Measurements from ENCODE around the gene HBEGF.
"Not testable (repeated sequence)": the region's sequence is repeated elsewhere in the genome, so short reads cannot be mapped to it uniquely, and the experiment has no call there.

Gene HBEGF

GRCh38 chr5:140360681-140361479 is 14.5 kb upstream of the HBEGF start:
- DNase-seq (ENCODE audit: low spot score): no peak

GRCh38 chr5:140360101-140360500 is 13.7 kb upstream of the HBEGF start, which contains the start of gene SLC4A9:
Gene SLC4A9, plus strand, starts transcription at chr5:140360194. Its CDS starts 43 bp downstream, at chr5:140360237.
- no peak for DNase-seq (ENCODE audit: low spot score)

- no peak for DNase-seq (ENCODE audit: low spot score)
Measured at GRCh38 chr5:140358738-140359310, 12.4 kb upstream of the HBEGF start.

- peak; percentile 96 for DNase-seq (ENCODE audit: low spot score)
Measured at GRCh38 chr5:140357726-140358093, 11.3 kb upstream of the HBEGF start.

GRCh38 chr5:140356853-140357725 is 10.7 kb upstream of the HBEGF start:
- no peak for DNase-seq (ENCODE audit: low spot score)

- no peak for DNase-seq (ENCODE audit: low spot score)
Measured at GRCh38 chr5:140355546-140355945, 9.1 kb upstream of the HBEGF start.

GRCh38 chr5:140351609-140352334 is 5.4 kb upstream of the HBEGF start:
- peak; percentile 92 for DNase-seq (ENCODE audit: low spot score)

GRCh38 chr5:140349244-140349643 is 2.8 kb upstream of the HBEGF start:
- DNase-seq (ENCODE audit: low spot score): no peak

GRCh38 chr5:140348104-140348503 is 1.7 kb upstream of the HBEGF start:
- DNase-seq (ENCODE audit: low spot score): no peak

GRCh38 chr5:140347360-140347759 is 957 bp upstream of the HBEGF start:
- DNase-seq (ENCODE audit: low spot score): no peak

- DNase-seq (ENCODE audit: low spot score): peak; percentile 58
Measured at GRCh38 chr5:140345919-140346347, 470 bp downstream of the HBEGF start.

GRCh38 chr5:140344683-140345423 is 1.6 kb downstream of the HBEGF start:
- no peak for DNase-seq (ENCODE audit: low spot score)

GRCh38 chr5:140343849-140344248 is 2.6 kb downstream of the HBEGF start:
- DNase-seq (ENCODE audit: low spot score): not testable (repeated sequence)

- DNase-seq (ENCODE audit: low spot score): no peak
Measured at GRCh38 chr5:140342896-140343295, 3.5 kb downstream of the HBEGF start.

- DNase-seq (ENCODE audit: low spot score): no peak
Measured at GRCh38 chr5:140342287-140342686, 4.1 kb downstream of the HBEGF start.

- peak; percentile 91 for DNase-seq (ENCODE audit: low spot score)
Measured at GRCh38 chr5:140341591-140341990, 4.8 kb downstream of the HBEGF start.

GRCh38 chr5:140340605-140341121 is 5.7 kb downstream of the HBEGF start:
- DNase-seq (ENCODE audit: low spot score): no peak

- DNase-seq (ENCODE audit: low spot score): no peak
Measured at GRCh38 chr5:140339636-140340035, 6.8 kb downstream of the HBEGF start.

GRCh38 chr5:140338908-140339307 is 7.5 kb downstream of the HBEGF start:
- no peak for DNase-seq (ENCODE audit: low spot score)

GRCh38 chr5:140338336-140338735 is 8.1 kb downstream of the HBEGF start:
- no peak for DNase-seq (ENCODE audit: low spot score)

GRCh38 chr5:140337880-140338279 is 8.5 kb downstream of the HBEGF start:
- no peak for DNase-seq (ENCODE audit: low spot score)
